ENCODE results near the gene WDR45B. TPM values are rescaled to one million over a fixed set of nuclear protein-coding genes. Genes with fewer than 3 reads are reported as not detected.

The WDR45B gene
- total RNA-seq, 4 donors from 2014 or later: 68.8 to 90.0 (median 77.2) TPM

DNA sequence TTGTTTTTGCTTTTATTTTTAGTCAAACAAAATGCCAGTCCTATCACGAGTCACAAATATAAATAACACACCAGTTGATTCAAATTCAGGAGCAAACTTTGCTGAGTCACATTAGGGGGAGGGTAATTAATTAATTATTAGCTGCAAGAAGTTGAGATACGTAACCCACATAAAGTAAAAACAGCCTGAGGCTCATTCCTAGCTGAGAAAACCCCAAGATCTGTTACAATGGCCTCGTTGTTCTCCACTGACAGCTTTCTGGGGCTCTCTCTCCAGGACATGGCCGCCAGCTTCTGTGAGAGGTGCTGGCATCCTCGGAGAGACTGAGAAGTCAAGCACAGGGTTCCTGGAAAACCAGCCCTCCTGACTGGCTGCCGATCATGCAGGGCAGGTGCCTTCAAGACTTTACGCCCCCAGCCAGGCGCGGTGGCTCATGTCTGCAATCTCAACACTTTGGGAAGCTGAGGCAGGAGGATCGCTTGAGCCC lies 39.2 kb upstream of the WDR45B start:
- H3K27ac ChIP-seq: no peak overlapping the region

GRCh38 chr17:82686366-82687324 lies 38.4 kb upstream of the WDR45B start:
- no peak for TF ChIP-seq POLR2A (IDR thresholded peaks at IDR 0.05)
- no peak for TF ChIP-seq CTCF (IDR thresholded peaks at IDR 0.05)
- H3K27ac ChIP-seq: no peak overlapping the region
- no peak overlapping the region for H3K4me3 ChIP-seq
- DNase-seq: no peak
- no peaks in the 10 kb centered on the region for H3K27me3 ChIP-seq
- H3K4me1 ChIP-seq: no peaks in the 10 kb centered on the region
- no peaks in the 10 kb centered on the region for H3K9me3 ChIP-seq
- H3K36me3 ChIP-seq: no peaks in the 10 kb centered on the region

More for the DNA sequence above, 39.2 kb upstream of the WDR45B start:
- no peaks in the 10 kb centered on the region for H3K4me1 ChIP-seq
- no peaks in the 10 kb centered on the region for H3K36me3 ChIP-seq
- H3K4me3 ChIP-seq: no peak overlapping the region
- H3K9me3 ChIP-seq: no peaks in the 10 kb centered on the region
- no peaks in the 10 kb centered on the region for H3K27me3 ChIP-seq
- TF ChIP-seq POLR2A (IDR thresholded peaks at IDR 0.05) (no peak), CTCF (IDR thresholded peaks at IDR 0.05) (no peak)
- no peak for DNase-seq

DNA sequence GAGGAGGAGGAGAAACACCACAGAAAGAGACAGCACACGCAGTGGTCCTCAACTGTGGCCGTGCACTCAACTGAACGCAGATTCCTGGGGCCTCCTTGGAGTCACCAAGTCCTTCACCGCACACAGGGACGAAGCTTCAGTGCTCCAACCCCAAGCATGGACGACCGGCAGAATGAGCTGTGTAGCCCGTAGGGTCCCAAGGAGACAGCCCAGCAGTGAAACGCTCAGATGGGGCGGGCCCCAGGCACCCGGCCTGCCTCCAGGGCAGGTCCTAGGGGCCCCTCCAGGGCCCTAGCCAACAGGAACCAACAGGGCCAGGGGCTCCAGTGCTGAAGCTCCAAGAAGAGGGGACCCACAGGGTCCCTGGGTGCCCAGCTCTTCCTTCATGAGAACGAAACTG lies 37.0 kb upstream of the WDR45B start:
- no peaks in the 10 kb centered on the region for H3K27me3 ChIP-seq

GRCh38 chr17:82684228-82684841 lies 36.1 kb upstream of the WDR45B start:
- H3K4me1 ChIP-seq: no peaks in the 10 kb centered on the region
- no peak for TF ChIP-seq POLR2A (IDR thresholded peaks at IDR 0.05)
- no peak for TF ChIP-seq CTCF (IDR thresholded peaks at IDR 0.05)
- peak in 2 of 3 donors; percentile 58 to 71 for DNase-seq
- peak overlapping the region in 3 of 4 donors; percentile 36 to 67 (median 64) for H3K27ac ChIP-seq
- H3K4me3 ChIP-seq: peak overlapping the region in 1 of 4 donors; percentile 25
- H3K9me3 ChIP-seq: no peaks in the 10 kb centered on the region
- no peaks in the 10 kb centered on the region for H3K27me3 ChIP-seq
- no peaks in the 10 kb centered on the region for H3K36me3 ChIP-seq

More for the DNA sequence above, 37.0 kb upstream of the WDR45B start:
- Histone ChIP-seq H3K27ac (no peak overlapping the region), H3K4me3 (no peak overlapping the region), H3K36me3 (no peaks in the 10 kb centered on the region), H3K9me3 (no peaks in the 10 kb centered on the region), H3K4me1 (no peaks in the 10 kb centered on the region)
- no peak for TF ChIP-seq POLR2A (IDR thresholded peaks at IDR 0.05)
- DNase-seq: no peak

GRCh38 chr17:82683534-82683933 lies 35.3 kb upstream of the WDR45B start:
- Histone ChIP-seq H3K27ac (no peak overlapping the region), H3K4me1 (no peaks in the 10 kb centered on the region), H3K36me3 (no peaks in the 10 kb centered on the region), H3K4me3 (no peak overlapping the region), H3K9me3 (no peaks in the 10 kb centered on the region), H3K27me3 (no peaks in the 10 kb centered on the region)
- no peak for TF ChIP-seq POLR2A (IDR thresholded peaks at IDR 0.05)
- no peak for TF ChIP-seq CTCF (IDR thresholded peaks at IDR 0.05)
- no peak for DNase-seq

DNA sequence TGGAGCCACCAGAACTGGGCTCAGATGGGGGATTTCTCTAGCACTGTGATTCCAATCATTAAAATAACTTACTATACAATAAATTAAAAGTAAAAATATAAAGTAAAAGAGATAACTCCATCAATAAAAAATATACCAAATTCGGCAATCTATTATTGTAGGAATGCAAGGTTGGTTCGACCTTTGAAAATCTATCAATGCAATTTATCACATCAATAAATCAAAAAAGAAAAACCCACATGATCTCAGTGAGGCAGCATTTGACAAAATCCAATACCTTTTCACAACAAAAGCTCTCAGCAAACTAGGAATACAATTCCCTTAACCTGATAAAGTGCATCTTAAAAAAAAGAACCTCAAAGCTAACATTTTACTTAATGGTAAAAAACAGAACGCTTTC lies 33.3 kb upstream of the WDR45B start:
- H3K9me3 ChIP-seq: no peaks in the 10 kb centered on the region
- H3K36me3 ChIP-seq: no peaks in the 10 kb centered on the region
- no peak overlapping the region for H3K4me3 ChIP-seq
- H3K4me1 ChIP-seq: no peaks in the 10 kb centered on the region
- no peak overlapping the region for H3K27ac ChIP-seq
- no peak for DNase-seq
- TF ChIP-seq POLR2A (IDR thresholded peaks at IDR 0.05): no peak
- no peak for TF ChIP-seq CTCF (IDR thresholded peaks at IDR 0.05)
- H3K27me3 ChIP-seq: no peaks in the 10 kb centered on the region

Measured in Peyer's patch (tissue), 4 donors.